Esophagus muscularis mucosa (tissue), 4 donors: ENCODE results near the gene PEAR1.

Experiments
- CTCF ChIP-seq, 3 experiments: fragments of 200-600 bp in 2 of 3; fragments of 450-650 bp in 1 of 3; sonication (generic) in 2 of 3; IDR thresholded peaks; one replicate each; pipeline ENCODE4 v1.5.1; 2017 to 2019; ENCODE audit warnings: antibody characterized with exemption in 3 of 3, mild to moderate bottlenecking in 2 of 3, moderate library complexity in 1 of 3
- EP300 ChIP-seq: sonication (generic); formaldehyde crosslinking; IDR thresholded peaks from one replicate; pipeline ENCODE4 v1.6.1; 2017; ENCODE audit warnings: antibody characterized with exemption
- POLR2A ChIP-seq: fragments of 450-650 bp; IDR thresholded peaks from one replicate; pipeline ENCODE4 v1.6.1; 2017; ENCODE audit warnings: antibody characterized with exemption, moderate library complexity, mild to moderate bottlenecking, low read depth

- TF ChIP-seq CTCF (IDR thresholded peaks at IDR 0.05) (no peak), EP300 (no peak), POLR2A (no peak)
Observed at GRCh38 chr1:156880473-156880872, 13.0 kb upstream of the PEAR1 start.
